ENCODE measurements around the gene PCID2.
"Not testable (repeated sequence)": the region's sequence is repeated elsewhere in the genome, so short reads cannot be mapped to it uniquely, and the experiment has no call there.

PCID2 gene

DNA sequence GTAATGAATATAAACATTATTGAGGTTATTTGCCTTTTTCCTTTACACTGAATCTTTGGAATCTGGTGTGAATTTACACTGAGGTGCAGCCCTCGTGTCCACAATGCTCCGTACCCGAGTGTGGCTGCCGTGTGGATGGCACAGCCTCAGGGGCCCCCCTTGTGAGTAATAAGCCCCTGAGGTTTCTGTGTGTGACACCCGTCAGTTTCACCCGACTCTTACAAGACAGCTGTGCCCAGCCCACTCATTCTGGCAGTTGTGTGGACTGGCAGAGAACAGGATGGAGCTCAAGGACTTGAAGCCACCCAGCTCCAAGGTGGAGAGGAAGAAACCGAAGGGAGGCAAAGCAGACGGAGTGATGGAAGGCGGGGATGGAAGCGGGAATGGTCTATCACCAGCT is 42.2 kb downstream of the PCID2 start:
- DNase-seq (ENCODE audit: low spot score) = no peak

DNA sequence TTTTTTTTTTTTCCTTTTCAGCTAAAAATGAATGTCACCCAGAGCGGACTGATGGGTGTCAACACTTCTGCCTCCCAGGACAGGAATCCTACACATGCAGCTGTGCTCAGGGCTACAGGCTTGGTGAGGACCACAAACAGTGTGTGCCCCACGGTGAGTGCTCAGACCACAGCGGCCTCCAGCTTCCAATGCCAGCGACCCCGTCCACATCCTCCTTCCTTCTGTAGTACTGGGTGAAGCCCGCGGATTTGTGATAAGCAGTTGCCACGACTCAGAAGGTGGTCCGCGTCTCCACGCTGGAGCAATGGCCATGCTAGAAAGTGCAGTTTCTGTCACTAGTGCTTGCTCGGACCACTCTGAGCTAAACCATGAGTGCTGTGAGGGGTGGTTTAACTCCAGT is 44.0 kb downstream of the PCID2 start:
- no peak for DNase-seq (ENCODE audit: low spot score)

DNA sequence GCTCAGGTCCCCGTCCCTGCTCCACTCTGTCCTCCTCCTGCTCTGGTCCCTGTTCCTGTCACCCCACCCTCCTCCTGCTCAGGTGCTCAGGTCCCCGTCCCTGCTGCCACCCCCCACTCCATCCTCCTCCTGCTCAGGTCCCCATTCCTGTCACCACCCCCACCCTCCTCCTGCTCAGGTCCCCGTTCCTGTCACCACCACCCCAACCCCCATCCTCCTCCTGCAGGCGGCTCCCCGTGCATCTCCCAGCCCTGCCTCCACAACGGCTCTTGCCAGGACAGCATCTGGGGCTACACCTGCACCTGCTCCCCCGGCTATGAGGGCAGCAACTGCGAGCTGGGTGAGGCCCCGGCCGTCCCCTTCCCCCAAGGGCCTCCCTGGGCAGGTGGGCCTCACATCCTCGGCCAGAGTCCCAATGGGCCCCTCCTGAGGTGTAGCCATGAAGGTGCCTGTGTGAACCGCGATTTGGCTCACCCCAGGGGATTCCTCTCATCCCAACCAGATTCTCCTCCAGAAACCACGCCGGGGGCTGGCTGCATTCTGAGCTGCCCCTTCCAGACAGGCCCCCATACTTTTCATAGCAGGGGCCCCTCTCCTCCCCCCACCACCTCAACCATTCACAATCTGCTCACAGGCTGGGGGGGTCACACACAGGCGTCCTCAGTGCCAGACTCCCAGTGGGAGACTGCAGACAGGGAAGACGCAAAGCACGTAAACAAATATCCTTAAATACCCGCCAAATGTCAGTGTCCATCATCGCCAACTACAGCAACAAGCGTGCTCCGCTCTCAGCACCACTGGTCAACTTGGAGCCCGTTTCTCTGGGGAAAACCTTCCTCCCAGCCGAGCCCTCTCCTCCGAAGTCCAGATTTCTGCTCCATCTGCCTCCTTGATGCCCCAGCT is 45.4 kb downstream of the PCID2 start:
- no peak for DNase-seq (ENCODE audit: low spot score)

DNA sequence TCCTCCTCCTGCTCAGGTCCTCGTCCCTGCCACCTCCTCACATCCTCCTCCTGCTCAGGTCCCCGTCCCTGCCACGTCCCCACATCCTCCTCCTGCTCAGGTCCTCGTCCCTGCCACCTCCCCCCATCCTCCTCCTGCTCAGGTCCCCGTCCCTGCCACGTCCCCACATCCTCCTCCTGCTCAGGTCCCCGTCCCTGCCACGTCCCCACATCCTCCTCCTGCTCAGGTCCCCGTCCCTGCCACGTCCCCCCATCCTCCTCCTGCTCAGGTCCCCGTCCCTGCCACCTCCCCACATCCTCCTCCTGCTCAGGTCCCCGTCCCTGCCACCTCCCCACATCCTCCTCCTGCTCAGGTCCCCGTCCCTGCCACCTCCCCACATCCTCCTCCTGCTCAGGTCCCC is 46.5 kb downstream of the PCID2 start:
- DNase-seq (ENCODE audit: low spot score) = not testable (repeated sequence)

DNA sequence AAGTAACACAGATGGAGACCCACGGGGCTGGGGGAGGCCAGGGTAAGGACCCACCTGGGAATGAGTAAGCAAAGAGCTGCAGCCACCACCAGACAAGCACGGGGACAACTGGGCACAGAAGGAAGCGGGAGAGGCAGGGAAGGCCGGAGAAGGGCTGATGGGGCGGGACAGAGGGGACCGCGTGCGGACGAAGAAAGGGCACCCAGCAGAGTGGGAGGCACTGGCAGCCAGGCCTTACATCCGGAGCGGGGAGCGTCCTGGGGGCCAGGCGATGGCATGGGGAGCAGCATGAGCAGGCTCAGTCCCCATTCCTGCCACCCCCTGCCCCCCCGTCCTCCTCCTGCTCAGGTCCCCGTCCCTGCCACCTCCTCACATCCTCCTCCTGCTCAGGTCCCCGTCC is 47.0 kb downstream of the PCID2 start:
- no peak for DNase-seq (ENCODE audit: low spot score)

DNA sequence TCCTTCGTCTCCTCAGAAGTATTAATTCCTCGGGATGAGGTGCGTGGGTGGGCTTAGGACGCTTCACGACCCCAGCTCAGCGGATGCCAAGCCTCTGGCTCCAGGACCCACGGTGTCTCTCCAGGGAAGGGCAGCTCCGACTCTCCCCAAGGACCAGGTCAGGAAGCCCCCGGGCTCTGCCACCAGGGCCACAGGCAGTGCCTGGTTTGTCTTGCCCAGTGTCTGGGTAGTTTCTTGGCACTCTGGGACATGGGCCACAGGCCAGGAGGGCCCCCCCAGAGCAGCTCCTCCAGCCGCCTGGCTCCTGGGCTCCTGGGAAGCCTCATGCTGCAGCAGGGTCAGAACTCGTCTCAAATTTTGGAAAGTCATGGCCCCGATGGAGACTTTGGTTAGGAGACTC is 47.5 kb downstream of the PCID2 start:
- no peak for DNase-seq (ENCODE audit: low spot score)

DNA sequence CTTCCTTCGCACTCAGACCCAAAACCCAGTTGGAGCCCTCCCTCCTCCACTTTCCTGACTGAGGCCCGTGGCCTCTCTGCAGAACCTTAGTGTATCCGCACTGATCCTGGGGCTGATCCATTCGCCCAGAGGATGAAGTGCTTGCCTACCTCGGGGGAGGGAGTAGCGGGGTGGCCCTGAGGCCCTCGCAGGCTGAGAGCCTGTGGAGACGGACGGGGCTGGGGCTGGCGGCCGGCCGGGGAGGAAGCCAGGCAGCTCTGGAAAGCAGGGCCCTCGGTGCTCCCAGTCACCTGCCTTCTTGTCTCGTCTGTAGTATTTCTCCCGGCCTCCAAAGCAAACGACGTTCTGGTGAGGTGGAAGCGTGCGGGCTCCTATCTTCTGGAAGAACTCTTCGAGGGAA is 48.8 kb downstream of the PCID2 start:
- DNase-seq (ENCODE audit: low spot score) = no peak

DNA sequence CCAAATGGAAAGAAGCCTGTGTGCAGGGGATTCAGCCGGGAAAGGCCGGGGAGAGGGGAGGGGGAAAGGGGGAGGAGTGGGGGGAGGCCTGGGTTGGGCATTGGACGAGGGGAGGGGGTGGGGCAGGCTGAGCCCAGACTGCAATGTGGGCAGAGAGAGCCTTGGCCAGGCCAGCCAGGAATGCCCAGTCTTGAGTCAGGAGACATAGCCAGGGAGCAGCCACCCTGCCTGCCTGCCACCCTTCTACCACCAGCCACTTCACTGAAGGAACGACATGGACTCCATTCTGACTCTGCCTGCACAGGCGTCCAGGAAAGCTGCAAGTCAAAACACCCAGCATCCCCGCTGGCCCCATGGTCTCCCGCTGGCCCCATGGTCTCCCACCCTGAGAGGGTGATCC is 49.5 kb downstream of the PCID2 start:
- DNase-seq (ENCODE audit: low spot score) = no peak

DNA sequence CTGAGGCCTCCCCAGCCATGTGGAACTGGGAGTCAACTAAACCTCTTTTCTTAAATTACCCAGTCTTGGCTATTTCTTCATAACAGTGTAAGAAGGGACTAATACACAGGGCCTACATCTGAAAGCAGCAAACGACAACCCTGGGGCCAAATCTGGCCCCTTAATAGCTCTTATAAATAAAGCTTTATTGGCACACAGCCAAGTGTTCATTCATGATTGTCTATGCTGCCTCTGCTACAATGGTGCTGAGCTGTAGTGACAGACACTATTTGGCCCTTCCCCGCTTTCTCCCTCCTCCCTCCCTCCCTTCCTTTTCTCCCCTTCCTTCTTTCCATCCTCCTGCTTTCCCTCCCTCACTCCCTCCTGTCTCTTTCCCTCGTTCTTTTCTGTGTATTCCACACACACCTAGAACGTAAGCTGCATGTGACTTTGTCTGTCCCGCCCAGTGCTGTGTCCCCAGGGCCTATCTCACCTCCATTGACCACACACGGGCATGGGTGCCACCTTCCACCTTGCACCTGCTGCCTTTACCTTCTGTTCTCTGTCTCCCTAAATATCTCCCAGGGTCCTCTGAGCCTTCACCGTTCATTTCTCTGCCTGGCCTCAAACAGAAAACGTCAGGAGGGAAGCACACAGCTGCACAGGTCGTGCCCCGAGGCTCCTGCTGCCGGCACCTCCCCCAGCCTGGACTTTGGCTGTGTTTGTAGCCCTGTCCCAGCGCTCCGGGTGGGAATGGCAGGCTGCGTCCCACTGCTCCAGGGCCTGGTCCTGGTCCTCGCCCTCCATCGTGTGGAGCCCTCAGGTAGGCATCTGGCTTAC is 50.3 kb downstream of the PCID2 start, which contains the start of gene PROZ:
PROZ (plus strand) TSS at position 720 of the 819 bp plus-strand sequence; CDS start at position 733, 13 bp downstream.
- no peak for DNase-seq (ENCODE audit: low spot score)

DNA sequence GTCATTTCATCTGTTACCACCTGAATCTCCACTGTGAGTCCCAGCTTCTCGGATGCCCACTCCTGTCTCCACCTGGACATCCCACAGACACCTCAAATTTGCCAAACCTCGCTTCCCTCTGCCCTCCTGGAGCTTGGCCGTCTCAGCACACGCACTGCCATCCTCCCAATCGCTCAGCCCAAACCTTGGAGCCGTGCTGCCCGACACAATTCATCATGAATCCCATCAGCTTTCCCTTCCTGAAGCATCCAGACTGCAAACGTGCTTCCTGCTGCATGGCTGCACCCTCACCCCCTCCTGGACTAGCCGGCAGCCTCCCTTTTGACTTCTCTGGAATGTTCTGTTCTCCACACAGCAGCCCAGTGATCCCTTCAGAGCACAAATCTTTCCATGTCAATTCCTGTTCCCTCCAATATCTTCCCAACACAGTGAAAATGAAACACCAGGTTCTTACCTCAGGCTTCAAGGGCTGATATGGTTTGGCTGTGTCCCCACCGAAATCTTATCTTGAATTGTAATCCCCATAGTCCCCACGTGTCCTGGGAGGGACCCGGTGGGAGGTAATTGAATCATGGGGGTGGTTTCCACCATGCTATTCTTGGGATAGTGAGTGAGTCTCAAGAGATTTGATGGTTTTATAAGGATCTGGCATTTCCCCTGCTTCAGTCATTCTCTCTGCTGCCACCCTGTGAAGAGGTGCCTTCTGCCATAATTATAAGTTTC is 51.1 kb downstream of the PCID2 start:
- no peak for DNase-seq (ENCODE audit: low spot score)

DNA sequence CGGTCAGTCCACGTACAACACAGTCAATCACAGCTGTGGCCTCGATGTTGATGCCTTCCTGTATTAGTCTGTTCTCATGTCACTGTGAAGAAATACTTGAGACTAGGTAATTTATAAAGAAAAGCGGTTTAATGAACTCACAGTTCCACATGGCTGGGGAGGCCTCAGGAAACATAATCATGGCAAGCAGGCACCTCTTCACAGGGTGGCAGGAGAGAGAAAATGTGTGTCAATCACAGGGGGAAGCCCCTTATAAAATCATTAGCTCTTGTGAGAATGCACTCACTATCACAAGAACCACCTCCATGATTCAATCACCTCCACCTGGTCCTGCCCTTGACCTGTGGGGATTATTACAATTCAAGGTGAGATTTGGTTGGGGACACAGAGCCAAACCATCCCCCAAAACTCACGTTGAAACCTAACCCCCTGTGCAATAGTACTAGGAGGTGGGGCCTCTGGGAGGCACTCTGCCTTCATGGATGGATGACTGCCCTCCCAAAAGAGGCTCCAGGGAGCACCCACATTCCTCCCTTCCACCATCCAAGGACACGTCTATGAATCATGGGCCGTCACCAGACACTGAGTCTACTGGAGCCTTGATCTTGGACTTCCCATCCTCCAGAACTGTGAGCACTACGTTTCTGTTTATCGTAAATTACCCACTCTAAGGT is 52.4 kb downstream of the PCID2 start:
- DNase-seq (ENCODE audit: low spot score) = no peak

DNA sequence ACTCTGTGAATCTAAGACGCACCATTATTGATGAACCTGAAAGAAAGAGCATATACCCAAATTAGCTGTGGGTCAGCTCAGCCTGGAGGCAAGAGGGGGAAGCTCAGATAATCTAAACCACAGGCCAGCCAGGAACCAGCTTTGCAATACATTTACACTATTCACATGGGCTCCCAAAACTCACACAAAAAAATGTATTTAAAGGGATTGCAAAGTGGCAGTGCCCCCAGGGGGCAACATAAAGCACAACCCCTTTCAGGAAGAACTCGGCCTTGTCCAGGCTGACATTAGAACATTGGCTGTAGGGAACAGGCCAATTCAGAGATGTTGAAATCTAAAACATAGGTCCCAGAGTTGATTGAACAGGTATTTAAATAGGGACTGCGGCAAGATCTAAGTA is 53.3 kb downstream of the PCID2 start:
- DNase-seq (ENCODE audit: low spot score) = no peak

DNA sequence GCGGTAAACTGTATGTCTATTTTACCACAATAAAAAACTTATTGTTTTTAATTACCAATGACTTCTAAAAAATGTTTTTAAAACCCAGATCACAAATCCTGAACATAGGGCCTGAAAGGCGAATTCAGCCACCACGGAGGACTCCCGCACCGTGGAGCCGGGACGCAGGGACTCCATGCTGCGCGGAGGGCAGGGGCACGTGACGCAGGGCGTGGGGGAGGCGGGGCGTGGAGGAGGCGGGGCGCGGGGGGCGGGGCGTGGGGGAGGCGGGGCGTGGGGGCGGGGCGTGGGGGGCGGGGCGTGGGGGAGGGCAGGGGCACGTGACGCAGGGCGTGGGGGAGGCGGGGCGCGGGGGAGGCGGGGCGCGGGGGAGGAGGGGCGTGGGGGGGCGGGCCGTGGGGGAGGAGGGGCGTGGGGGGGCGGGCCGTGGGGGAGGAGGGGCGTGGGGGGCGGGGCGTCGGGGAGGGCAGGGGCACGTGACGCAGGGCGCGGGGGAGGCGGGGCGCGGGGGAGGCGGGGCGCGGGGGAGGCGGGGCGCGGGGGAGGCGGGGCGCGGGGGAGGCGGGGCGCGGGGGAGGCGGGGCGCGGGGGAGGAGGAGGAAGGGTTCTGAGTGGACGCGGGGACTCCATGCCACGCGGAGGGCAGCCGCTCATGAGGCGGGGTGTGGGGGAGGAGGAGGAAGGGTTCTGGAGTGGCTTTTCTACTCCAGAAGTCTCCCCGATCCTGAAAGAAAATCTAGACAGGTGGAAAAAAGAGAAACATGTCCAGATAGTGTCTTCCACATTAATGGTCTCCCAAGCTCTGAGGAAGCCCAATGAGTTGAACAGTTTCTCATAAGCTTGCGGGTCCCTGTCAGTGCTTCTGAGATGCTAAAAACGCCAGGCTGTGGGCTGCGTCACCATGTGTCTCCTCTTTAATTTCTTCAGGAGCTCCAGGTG is 54.4 kb downstream of the PCID2 start:
- peak; percentile 76 for DNase-seq (ENCODE audit: low spot score)

DNA sequence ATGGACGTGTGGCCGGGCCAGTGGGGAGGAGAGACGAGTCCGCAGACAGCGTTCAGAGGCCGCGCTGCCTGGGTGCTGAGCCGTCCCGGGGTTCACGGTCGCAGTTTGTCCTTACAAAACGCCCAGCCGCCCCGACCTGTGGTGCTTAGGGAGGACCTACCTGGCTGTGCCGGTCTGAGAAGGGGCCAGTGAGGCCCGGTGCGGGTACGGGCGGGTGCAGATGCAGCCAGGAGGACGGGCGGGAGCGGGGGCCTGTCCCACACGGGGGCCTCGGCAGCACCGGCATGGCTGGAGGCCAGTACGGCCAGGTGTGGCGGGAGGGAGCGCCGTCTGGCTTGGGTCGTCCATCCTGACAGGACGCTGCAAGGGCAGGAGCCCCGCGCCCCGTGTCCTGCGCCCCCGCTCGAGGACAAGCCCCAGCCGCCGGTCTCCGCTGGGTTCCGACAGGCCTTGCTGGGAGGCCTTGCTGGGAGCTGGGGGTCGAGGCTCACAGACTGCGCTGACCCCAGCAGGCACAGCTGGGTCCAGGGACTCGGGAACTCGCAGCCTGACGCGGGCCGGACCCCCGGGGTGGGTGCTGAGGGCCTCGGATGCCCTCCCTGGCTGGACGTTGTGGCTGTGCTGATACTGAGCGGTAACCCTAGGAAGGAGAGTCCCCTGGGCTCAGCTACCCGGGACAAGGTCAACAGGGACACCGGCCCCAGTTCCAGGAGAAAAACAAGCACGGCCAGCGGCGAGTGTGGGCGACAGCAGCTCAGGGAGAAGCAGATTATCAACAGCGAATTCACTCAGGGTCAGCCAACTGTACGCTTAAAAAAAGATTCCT is 55.3 kb downstream of the PCID2 start:
- no peak for DNase-seq (ENCODE audit: low spot score)

DNA sequence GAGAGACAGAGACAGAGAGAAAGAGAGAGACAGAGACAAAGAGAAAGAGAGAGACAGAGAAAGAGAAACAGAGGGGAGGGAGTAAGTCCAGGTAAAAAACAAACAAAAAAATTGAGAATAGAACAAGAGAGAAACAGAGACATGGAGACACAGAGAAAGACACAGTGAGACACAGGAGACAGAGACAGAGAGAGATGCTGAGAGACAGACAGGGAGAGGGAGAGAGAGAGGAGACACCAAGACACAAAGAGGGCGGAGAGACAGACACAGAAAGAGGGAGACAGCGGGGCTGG is 55.8 kb downstream of the PCID2 start:
- DNase-seq (ENCODE audit: low spot score) = no peak

DNA sequence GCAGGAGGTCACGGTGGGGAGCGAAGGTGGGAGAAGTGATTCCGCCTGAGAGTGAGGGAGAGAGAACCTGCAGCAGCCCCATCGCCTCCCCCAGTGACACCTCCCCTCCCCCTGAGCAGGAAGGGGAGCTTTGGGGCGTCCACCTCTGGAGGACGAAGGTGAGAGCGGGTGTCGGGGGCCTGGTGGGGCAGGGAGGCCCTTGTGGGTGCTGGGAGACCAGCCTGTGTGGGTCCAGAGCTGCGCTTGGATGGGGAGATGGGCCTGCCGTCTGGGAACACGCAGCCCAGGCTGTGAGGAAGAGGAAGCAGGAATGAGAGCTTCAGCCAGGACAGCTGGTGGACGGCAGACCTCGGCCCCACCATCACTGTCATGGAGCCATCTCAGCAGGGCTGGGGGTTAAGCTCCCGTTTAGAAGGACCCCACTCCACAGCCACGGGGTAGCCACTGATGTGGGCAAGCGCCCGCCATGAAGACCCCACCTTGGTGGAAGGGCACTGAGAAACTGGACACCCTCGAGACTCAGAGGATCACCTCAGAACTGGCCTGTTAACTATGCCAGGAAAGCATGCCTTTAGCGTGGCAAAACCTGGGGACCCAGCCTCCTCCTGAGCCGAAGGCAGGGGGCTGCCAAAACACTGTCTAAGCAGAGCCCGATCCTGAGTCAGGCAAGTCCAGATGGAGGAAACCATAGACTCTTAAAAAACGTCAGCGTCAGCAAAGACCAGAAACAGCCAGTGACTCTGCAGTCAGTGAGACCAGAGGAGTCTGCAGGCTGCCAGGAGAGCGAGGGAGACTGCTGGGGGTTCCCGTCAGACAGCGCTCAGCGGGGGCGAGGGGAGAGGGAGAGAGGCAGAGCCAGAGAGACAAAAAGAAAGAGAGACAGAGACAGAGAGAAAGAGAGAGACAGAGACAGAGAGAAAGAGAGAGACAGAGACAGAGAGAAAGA is 56.5 kb downstream of the PCID2 start:
- DNase-seq (ENCODE audit: low spot score) = no peak

DNA sequence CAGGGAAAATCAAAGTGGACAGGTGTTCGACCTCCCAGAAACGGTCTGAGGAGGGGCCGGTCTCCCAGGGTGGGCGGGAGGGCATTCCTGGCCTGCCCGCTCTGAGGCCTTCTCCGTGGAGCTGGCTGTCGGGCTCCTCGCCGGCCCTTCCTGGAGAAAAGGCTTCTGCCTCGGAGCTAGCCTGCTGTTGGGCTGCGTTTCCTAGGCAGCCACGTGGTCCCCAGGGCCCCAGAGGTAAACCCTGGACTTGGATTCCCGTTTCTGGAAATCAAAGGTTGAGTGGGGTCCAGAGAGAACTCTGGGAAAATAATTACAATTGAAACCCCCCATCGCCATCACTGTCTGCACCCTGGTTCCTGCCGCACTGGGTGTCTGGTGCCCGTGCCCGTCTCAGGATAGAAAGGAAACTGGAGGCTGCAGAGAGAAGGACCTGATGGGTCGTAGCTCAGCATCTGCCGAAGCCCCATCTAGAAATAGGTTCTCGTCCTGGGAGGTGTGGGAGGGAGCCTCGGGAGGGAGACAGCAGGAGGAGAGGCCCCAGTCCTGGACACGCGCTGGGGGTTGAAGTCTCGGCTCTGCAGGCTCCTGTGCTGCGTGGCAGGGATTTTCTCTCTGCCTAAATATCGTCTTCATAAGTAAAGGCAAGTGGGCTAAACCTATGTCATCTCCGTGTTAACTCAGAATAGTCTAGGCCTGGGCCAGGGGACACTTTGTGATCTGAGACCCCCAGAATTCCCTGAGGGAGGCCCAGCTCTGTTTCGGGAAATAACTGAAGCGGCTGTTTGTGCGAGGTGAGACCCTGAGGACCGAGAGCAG is 57.7 kb downstream of the PCID2 start:
- DNase-seq (ENCODE audit: low spot score) = no peak
